ENCODE results near the gene KCNQ1OT1. TPM values are rescaled to one million over a fixed set of nuclear protein-coding genes. Genes with fewer than 3 reads are reported as not detected.

Gene KCNQ1OT1
- total and polyA plus RNA-seq, 2 of the 4 experiments (the other 2 are of a cell fraction), result 0.14 to 2.0 TPM

- dilution Hi-C loops (cut with HindIII; ENCODE audit: low sequenced_read_pairs, unreplicated experiment), result no loop called here
- ATAC-seq (ENCODE audit: low read depth) (peak; percentile 61), DNase-seq (peak; percentile 4)
- Histone ChIP-seq H3K9me1 (ENCODE audit: insufficient read depth, low read length) (no peaks in the 10 kb centered on the region), H3K27me3 (ENCODE audit: control insufficient read depth, insufficient read depth, low read length) (peaks cover 3% of the 10 kb centered on the region; the same call in 1 of the 2 replicates), H3K36me3 (ENCODE audit: control insufficient read depth, insufficient read depth, low read length) (no peaks in the 10 kb centered on the region), H3K4me1 (ENCODE audit: control insufficient read depth, insufficient read depth, low read length) (no peaks in the 10 kb centered on the region), H4K8ac (ENCODE audit: low read depth in 2 of 2, low read length in 2 of 2) (no peak overlapping the region), H4K5ac (ENCODE audit: low read depth, low read length) (no peak overlapping the region), H2AK9ac (replicated peaks; ENCODE audit: low read depth, low read length, poor library complexity) (no peak overlapping the region), H3K4ac (ENCODE audit: low read depth, low read length) (no peak overlapping the region), H2AK5ac (ENCODE audit: low read depth, low read length) (no peak overlapping the region), H3K4me2 (ENCODE audit: low read depth, low read length) (no peak overlapping the region), H3K23ac (ENCODE audit: low read depth, low read length) (no peak overlapping the region), H3K18ac (ENCODE audit: low read depth, low read length) (no peak overlapping the region), H2BK5ac (ENCODE audit: low read depth, low read length, poor library complexity, severe bottlenecking) (no peak overlapping the region), H2BK20ac (ENCODE audit: low read depth, low read length) (no peak overlapping the region), H3K9ac (ENCODE audit: low read depth, low read length) (no peak overlapping the region), H3K79me1 (ENCODE audit: low read depth in 1 of 2, low read length in 2 of 2) (no peaks in the 10 kb centered on the region), H3K9me3 (ENCODE audit: control insufficient read depth, insufficient read depth, low read length) (peaks cover 20% of the 10 kb centered on the region), H3K56ac (ENCODE audit: extremely low read depth, insufficient read depth, low read length) (no peak overlapping the region), H2BK120ac (ENCODE audit: low read depth, low read length) (no peak overlapping the region), H3K27ac (ENCODE audit: insufficient read depth, low read length) (no peak overlapping the region), H4K91ac (ENCODE audit: insufficient read depth, low read depth, low read length) (no peak overlapping the region), H3K4me3 (ENCODE audit: insufficient read depth, low read depth, low read length) (no peak overlapping the region), H2AFZ (replicated peaks; ENCODE audit: low read length, poor library complexity) (no peak overlapping the region), H3K14ac (replicated peaks; ENCODE audit: low read depth, low read length) (no peak overlapping the region), H2BK15ac (ENCODE audit: low read depth, low read length) (no peak overlapping the region), H4K20me1 (ENCODE audit: insufficient read depth, low read length) (no peaks in the 10 kb centered on the region)
- ChIA-PET POLR2A (ENCODE audit: unreplicated experiment) (no interaction called here), CTCF (no interaction called here)
- TF ChIP-seq CHD1 (IDR thresholded peaks at IDR 0.05; ENCODE audit: low read depth, low read length) (no peak), NFE2L2 (IDR thresholded peaks at IDR 0.05; ENCODE audit: low read depth, low read length) (no peak), CEBPB (IDR thresholded peaks at IDR 0.05; ENCODE audit: low read depth, low read length) (no peak), FOS (IDR thresholded peaks at IDR 0.05; ENCODE audit: low read depth, low read length) (no peak), RCOR1 (IDR thresholded peaks at IDR 0.05; ENCODE audit: insufficient replicate concordance, low read length) (no peak)
- no CpG with 5 or more reads among the region's 4 CpGs for WGBS, 2 experiments (ENCODE audit: extremely low coverage in 2 of 2, insufficient read length in 1 of 2)
- no TSS peak for BruUV-seq (replicated peaks)
- intact Hi-C loops (cut with micrococcal nuclease), result no loop called here
- in situ Hi-C loops (cut with MboI; ENCODE audit: low sequenced_read_pairs), result no loop called here
Measured at GRCh38 chr11:2612884-2613571, 86.8 kb downstream of the KCNQ1OT1 start.
